GM10266 (cell line): ENCODE data around the gene MYO15B.

ENCODE experiments used
- DNase-seq: peaks from one replicate; pipeline ENCODE4 v3.0.0; 2012; ENCODE audit errors: extremely low spot score
- TF ChIP-seq, protein P1 (sequence below): IDR thresholded peaks from 2 replicates; pipeline ENCODE4 v1.5.1; 2012; ENCODE audit warnings: mild to moderate bottlenecking, low read depth; ENCODE audit not compliant: control insufficient read depth, insufficient read depth; ENCODE audit errors: missing control alignments

The MYO15B gene

DNA sequence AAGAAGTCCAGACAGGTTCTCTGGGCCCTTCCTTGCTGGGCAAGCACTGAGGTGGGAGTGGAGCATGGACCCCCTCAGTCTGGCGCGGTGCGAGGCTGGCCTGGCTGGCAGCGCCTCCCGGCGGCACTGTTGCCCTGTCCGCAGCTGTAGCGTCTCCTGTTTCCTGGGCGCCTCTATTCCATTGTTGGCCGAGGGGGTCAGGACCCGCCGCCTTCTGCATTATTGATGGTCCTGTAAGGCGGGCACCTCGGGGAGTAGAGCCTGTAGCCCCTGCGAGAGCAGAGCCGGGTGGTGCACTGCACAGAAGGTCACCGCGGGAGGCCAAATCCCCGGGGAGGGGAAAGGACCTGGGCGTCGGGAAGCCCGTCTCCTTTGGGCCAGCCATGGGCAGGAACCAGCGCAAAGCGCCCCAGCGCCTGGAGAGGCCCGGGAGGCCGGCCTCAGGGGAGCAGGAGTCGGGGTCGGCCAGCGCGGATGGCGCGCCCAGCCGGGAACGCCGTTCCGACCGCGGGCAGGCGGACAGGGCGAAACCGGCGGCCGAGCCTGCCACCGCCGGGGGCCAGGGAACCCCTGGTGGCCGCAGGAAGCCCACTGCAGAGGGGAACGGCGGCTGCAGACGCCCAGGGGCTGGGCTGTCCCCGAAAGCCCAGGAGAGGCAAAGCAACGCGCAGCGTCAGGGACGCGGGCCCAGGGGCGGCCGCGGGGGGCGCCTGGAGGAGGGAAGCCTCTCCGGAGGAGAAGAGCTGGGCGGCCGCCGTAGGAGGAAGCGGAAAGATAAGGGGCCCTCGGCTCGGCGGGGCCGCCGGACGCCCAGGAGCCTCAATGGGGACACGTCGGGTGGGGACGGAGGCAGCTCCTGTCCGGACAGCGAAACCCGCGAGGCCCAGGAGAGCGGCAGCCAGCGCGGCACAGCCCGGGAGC, at the start of gene MYO15B:
MYO15B (plus strand) TSS at position 126 of the 921 bp plus-strand sequence; CDS start at position 384, 258 bp downstream.
- DNase-seq: peak; percentile 79
- TF ChIP-seq, protein P1, sequence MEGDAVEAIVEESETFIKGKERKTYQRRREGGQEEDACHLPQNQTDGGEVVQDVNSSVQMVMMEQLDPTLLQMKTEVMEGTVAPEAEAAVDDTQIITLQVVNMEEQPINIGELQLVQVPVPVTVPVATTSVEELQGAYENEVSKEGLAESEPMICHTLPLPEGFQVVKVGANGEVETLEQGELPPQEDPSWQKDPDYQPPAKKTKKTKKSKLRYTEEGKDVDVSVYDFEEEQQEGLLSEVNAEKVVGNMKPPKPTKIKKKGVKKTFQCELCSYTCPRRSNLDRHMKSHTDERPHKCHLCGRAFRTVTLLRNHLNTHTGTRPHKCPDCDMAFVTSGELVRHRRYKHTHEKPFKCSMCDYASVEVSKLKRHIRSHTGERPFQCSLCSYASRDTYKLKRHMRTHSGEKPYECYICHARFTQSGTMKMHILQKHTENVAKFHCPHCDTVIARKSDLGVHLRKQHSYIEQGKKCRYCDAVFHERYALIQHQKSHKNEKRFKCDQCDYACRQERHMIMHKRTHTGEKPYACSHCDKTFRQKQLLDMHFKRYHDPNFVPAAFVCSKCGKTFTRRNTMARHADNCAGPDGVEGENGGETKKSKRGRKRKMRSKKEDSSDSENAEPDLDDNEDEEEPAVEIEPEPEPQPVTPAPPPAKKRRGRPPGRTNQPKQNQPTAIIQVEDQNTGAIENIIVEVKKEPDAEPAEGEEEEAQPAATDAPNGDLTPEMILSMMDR: peak; percentile 23

DNA sequence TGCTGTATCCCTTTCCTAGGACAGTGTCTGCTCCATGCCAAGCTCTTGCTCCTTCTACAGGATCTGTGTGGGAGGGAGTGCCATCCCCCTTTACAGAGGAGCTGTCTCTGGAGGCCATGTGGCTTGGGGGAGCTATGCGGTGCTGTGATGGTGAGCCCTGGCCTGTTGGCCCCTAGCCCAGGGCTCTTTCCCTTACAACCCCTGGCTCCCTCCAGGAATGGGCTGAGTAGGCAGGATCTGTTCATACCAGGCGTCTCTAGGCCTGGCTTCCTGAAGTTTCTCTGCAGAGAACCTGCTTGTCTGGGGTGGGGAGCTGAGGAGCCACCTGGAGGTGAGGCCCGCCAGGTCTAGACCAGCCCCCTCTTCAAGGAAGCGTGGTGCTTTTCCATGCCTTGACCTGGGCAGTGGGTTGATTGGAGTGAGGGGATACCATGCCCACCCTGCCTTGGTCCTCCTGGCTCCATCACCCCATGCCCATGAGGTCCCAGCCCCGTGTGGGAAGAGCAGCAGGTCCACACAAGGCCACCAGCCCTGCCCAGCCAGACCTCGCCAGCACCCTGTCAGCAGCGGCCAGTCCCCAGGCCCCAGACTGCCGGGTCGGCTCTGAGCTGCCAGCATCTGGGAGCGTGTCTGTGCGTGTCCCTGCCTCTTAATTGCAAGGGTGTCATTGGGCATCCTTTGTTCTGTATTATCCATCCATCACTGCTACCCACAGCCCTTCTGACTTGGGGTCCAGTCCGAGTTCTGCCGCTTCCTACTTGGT, 47.5 kb upstream of the MYO15B start:
- TF ChIP-seq, protein P1: no peak
- DNase-seq: no peak

GRCh38 chr17:75540923-75541503, 46.6 kb upstream of the MYO15B start:
- no peak for DNase-seq
- TF ChIP-seq, protein P1: no peak

DNA sequence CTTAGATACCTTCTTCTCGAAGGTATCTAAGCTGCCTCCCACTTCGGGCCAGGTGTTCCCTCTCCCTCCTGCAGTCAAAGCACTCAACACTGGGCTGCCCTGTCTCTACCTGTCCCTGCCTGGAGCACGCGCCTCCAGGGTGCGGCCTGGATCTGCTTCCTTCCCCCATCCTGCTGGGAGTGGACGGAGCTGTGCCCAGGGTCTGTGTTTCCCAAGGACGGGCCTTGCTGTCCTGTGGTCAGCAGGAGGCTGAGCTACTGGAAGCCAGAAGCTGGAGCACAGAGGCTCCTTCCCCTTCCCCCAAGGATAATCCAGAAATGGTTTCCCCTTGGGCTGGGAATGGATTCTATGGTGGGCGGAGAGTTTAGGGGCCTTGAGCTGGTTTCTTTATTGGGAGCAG, 45.4 kb upstream of the MYO15B start:
- TF ChIP-seq, protein P1: no peak
- no peak for DNase-seq

- no peak for DNase-seq
- TF ChIP-seq, protein P1: no peak
Observed at GRCh38 chr17:75542728-75543336, 44.8 kb upstream of the MYO15B start.

DNA sequence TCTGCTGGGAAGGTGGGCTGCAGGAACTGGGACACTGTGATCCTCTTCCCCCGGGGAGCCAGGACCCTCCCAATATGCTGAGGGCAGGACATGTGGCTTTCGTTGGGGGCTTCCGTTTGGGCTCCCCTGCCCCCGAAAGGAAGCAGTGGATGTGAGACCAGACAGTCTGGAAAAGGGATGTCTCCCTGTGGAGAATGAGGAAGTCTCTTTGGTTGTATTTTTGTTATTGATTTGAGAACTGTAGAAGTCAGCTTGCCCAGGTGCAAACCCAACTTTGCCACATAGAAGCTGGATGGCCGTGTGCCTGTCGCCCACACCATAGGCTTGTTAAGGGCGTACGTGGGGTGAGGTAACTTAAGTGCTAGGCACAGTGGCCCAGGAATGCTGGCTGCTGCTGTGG, 43.4 kb upstream of the MYO15B start:
- DNase-seq: no peak
- TF ChIP-seq, protein P1: no peak
